SK-N-SH (cell line): Measurements from ENCODE around the gene VSIG8.

ENCODE experiments used
- CTCF ChIP-seq: fragments of 200-600 bp; sonication (generic); IDR thresholded peaks from 2 replicates; pipeline ENCODE4 v1.6.1; 2017; ENCODE audit warnings: antibody characterized with exemption, mild to moderate bottlenecking, moderate library complexity
- REST ChIP-seq: IDR thresholded peaks from 2 replicates; pipeline ENCODE4 v1.6.1; 2012; ENCODE audit warnings: mild to moderate bottlenecking, low read depth, low read length, moderate library complexity

GRCh38 chr1:159877695-159878444 lies 15.4 kb upstream of the VSIG8 start:
- TF ChIP-seq CTCF: no peak
- no peak for TF ChIP-seq REST
